SK-N-SH (cell line): ENCODE data around the gene PSMB4. TPM values are rescaled to one million over a fixed set of nuclear protein-coding genes. Genes with fewer than 3 reads are reported as not detected.

Source experiments
- CTCF ChIA-PET: fragments of 300-600, 350-600 bp; formaldehyde crosslinking; extraction: SDS; loops from one replicate; lab custom pipeline; 2021; lab: Yijun Ruan, JAX
- POLR2A ChIA-PET: fragments of 350-600 bp; sonication (Branson Sonifier 250); formaldehyde crosslinking; extraction: SDS; loops from one replicate; lab custom pipeline; 2020; ENCODE audit warnings: antibody characterized with exemption, inconsistent platforms; lab: Yijun Ruan, JAX
- DNase-seq: peaks from one replicate; pipeline ENCODE4 v3.0.0; 2012
- H2AFZ ChIP-seq: fragments of 200-600 bp; sonication (generic); 2 replicates; pipeline ENCODE4 v1.8.1; 2016; ENCODE audit warnings: antibody characterized with exemption, mild to moderate bottlenecking, low read depth
- H3F3A ChIP-seq: fragments of 200-600 bp; sonication (generic); replicated peaks from 2 replicates; pipeline ENCODE3; 2016; ENCODE audit warnings: antibody characterized with exemption, mild to moderate bottlenecking; ENCODE audit not compliant: insufficient read depth
- H3K27ac ChIP-seq, 2 experiments: fragments of 200-500 bp in 1 of 2; fragments of 200-600 bp in 1 of 2; sonication (Bioruptor generic) in 1 of 2; sonication (generic), shearing (Covaris generic) in 1 of 2; 2 replicates each; pipeline versions ENCODE4 v1.5.1 to v1.6.1; 2014 to 2016; ENCODE audit warnings: low read depth in 2 of 2, inconsistent platforms in 1 of 2, low read length in 1 of 2, mild to moderate bottlenecking in 1 of 2, mixed read lengths in 1 of 2
- H3K27me3 ChIP-seq: fragments of 200-600 bp; sonication (generic), shearing (Covaris generic); 2 replicates; pipeline ENCODE4 v1.6.1; 2016; ENCODE audit warnings: mixed run types; ENCODE audit not compliant: insufficient read depth
- H3K36me3 ChIP-seq, 2 experiments: fragments of 200-500 bp in 1 of 2; fragments of 200-600 bp in 1 of 2; sonication (Bioruptor generic) in 1 of 2; sonication (generic) in 1 of 2; replicated peaks in 1 of 2; 2 replicates each; pipeline versions ENCODE3 to v1.5.1; 2014 to 2016; ENCODE audit warnings: low read length in 1 of 2, mild to moderate bottlenecking in 1 of 2; ENCODE audit not compliant: insufficient read depth in 2 of 2, control insufficient read depth in 1 of 2
- H3K4me1 ChIP-seq, 2 experiments: fragments of 200-500 bp in 1 of 2; fragments of 200-600 bp in 1 of 2; sonication (Bioruptor generic) in 1 of 2; sonication (generic), shearing (Covaris generic) in 1 of 2; 2 replicates each; pipeline versions ENCODE4 v1.5.1 to v1.6.1; 2014 to 2016; ENCODE audit warnings: low read depth in 1 of 2, low read length in 1 of 2, mixed run types in 1 of 2; ENCODE audit not compliant: insufficient read depth in 2 of 2, control insufficient read depth in 1 of 2
- H3K4me2 ChIP-seq: fragments of 200-600 bp; sonication (generic), shearing (Covaris generic); 2 replicates; pipeline ENCODE4 v1.6.1; 2017; ENCODE audit warnings: mixed run types
- H3K4me3 ChIP-seq, 2 experiments: fragments of 200-500 bp in 1 of 2; fragments of 200-600 bp in 1 of 2; sonication (Bioruptor generic) in 1 of 2; sonication (generic), shearing (Covaris generic) in 1 of 2; 2 replicates each; pipeline versions ENCODE4 v1.5.1 to v1.8.1; 2014 to 2016; ENCODE audit warnings: low read depth in 2 of 2, inconsistent platforms in 1 of 2, low read length in 1 of 2, mild to moderate bottlenecking in 1 of 2, mixed read lengths in 1 of 2, moderate library complexity in 1 of 2
- H3K79me2 ChIP-seq: fragments of 200-600 bp; sonication (generic); 2 replicates; pipeline ENCODE4 v1.8.1; 2017; ENCODE audit warnings: mild to moderate bottlenecking; ENCODE audit not compliant: insufficient read depth
- H3K9ac ChIP-seq: fragments of 200-600 bp; sonication (generic); 2 replicates; pipeline ENCODE4 v1.6.1; 2017; ENCODE audit warnings: mixed run types
- H3K9me2 ChIP-seq: fragments of 200-600 bp; sonication (generic); 2 replicates; pipeline ENCODE4 v1.6.1; 2017; ENCODE audit warnings: mixed run types
- H3K9me3 ChIP-seq: fragments of 200-600 bp; sonication (generic); 2 replicates; pipeline ENCODE4 v1.6.1; 2017; ENCODE audit warnings: mixed run types, mild to moderate bottlenecking, moderate library complexity
- H4K20me1 ChIP-seq: fragments of 200-600 bp; sonication (generic); 2 replicates; pipeline ENCODE4 v1.6.1; 2017; ENCODE audit warnings: mild to moderate bottlenecking, mixed run types; ENCODE audit not compliant: insufficient read depth
- EZH2phosphoT487 ChIP-seq: fragments of 200-600 bp; sonication (generic); IDR thresholded peaks from 2 replicates; pipeline ENCODE4 v1.6.1; 2017; ENCODE audit warnings: low read depth, mixed run types, mild to moderate bottlenecking, antibody characterized with exemption, moderate library complexity, borderline replicate concordance
- FOSL2 ChIP-seq: IDR thresholded peaks from 2 replicates; pipeline ENCODE4 v1.4.0; 2012; ENCODE audit warnings: low read depth, mild to moderate bottlenecking, moderate library complexity, borderline replicate concordance
- FOXJ3 ChIP-seq: sonication (generic); formaldehyde crosslinking; IDR thresholded peaks from 2 replicates; pipeline ENCODE4 v1.5.1; 2020; ENCODE audit warnings: mild to moderate bottlenecking, missing genetic modification reagents
- GATA2 ChIP-seq: sonication (generic); formaldehyde crosslinking; IDR thresholded peaks from 2 replicates; pipeline ENCODE4 v1.5.0; 2020; ENCODE audit warnings: mild to moderate bottlenecking, missing genetic modification reagents
- JUND ChIP-seq: IDR thresholded peaks from 2 replicates; pipeline ENCODE4 v1.4.0; 2012
- MEF2A ChIP-seq: IDR thresholded peaks from 2 replicates; pipeline ENCODE4 v1.4.0; 2012; ENCODE audit warnings: low read depth, borderline replicate concordance
- MXI1 ChIP-seq: IDR thresholded peaks from 2 replicates; pipeline ENCODE4 v1.6.1; 2012; ENCODE audit warnings: mild to moderate bottlenecking, low read depth, low read length, improper control_type of control experiment
- NFIC ChIP-seq: IDR thresholded peaks from 2 replicates; pipeline ENCODE4 v1.4.0; 2012; ENCODE audit warnings: borderline replicate concordance
- RCOR1 ChIP-seq: fragments of 150-350 bp; IDR thresholded peaks from 2 replicates; pipeline ENCODE4 v1.6.1; 2017; ENCODE audit warnings: antibody characterized with exemption, low read length
- RXRA ChIP-seq: IDR thresholded peaks from 2 replicates; pipeline ENCODE4 v1.4.0; 2012; ENCODE audit warnings: low read depth, mild to moderate bottlenecking, borderline replicate concordance
- SMC3 ChIP-seq: IDR thresholded peaks from 2 replicates; pipeline ENCODE4 v1.6.1; 2012; ENCODE audit warnings: low read depth, low read length, improper control_type of control experiment
- YY1 ChIP-seq: IDR thresholded peaks from 2 replicates; pipeline ENCODE4 v1.4.0; 2012; ENCODE audit warnings: low read depth, mild to moderate bottlenecking
- WGBS: methylation state at CpG from one replicate; pipeline ENCODE4 v1.1.6; 2017; ENCODE audit warnings: low lambda C conversion rate; 5-methylcytosine and 5-hydroxymethylcytosine counted together
- polyA plus RNA-seq, 3 experiments: library from polyadenylated mRNA; depleted of rRNA; stranded (reverse); fragments of >200 nt; gene quantifications; 2 replicates each; pipeline ENCODE4 v1.2.3, GENCODE V29; 2012
- TF ChIP-seq, protein P1 (sequence below): IDR thresholded peaks from 2 replicates; pipeline ENCODE4 v1.4.0; 2012; ENCODE audit warnings: low read depth, borderline replicate concordance
- TF ChIP-seq, protein P2 (sequence below): IDR thresholded peaks from 2 replicates; pipeline ENCODE4 v1.4.0; 2012; ENCODE audit warnings: low read depth, borderline replicate concordance

Gene PSMB4
- polyA plus RNA-seq, 1 of the 3 experiments (the other 2 are of a cell fraction), result 716 TPM

DNA sequence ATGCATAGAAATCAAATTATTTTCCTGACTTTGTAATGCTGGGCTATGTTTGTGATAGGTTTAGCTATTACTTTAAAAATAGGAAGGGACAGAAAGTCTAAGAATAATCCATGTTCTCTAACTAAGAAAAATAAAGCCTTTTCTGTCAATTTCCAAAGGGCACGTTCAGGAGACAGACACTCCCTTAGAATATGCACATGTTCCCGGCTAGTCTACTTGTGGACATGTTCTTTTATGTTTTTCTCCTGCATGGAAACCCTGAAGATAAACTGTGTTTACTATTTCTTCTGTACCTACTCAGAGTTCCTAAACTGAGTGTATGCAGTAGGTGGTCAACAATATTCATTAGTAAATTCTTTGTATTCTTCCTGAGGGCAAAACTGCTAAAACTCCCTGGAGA lies 12.5 kb downstream of the PSMB4 start:
- DNase-seq, result no peak
- TF ChIP-seq, protein P1, sequence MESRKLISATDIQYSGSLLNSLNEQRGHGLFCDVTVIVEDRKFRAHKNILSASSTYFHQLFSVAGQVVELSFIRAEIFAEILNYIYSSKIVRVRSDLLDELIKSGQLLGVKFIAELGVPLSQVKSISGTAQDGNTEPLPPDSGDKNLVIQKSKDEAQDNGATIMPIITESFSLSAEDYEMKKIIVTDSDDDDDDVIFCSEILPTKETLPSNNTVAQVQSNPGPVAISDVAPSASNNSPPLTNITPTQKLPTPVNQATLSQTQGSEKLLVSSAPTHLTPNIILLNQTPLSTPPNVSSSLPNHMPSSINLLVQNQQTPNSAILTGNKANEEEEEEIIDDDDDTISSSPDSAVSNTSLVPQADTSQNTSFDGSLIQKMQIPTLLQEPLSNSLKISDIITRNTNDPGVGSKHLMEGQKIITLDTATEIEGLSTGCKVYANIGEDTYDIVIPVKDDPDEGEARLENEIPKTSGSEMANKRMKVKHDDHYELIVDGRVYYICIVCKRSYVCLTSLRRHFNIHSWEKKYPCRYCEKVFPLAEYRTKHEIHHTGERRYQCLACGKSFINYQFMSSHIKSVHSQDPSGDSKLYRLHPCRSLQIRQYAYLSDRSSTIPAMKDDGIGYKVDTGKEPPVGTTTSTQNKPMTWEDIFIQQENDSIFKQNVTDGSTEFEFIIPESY, result no peak
- no peak for TF ChIP-seq RCOR1
- no peak for TF ChIP-seq MXI1
- TF ChIP-seq FOSL2, result no peak
- TF ChIP-seq NFIC, result no peak

GRCh38 chr1:151416231-151416630 lies 16.9 kb downstream of the PSMB4 start:
- POLR2A ChIA-PET, result no interaction called here
- Histone ChIP-seq H4K20me1 (no peaks in the 10 kb centered on the region), H3K79me2 (peaks cover 14% of the 10 kb centered on the region; the same call in 1 of the 2 replicates), H2AFZ (no peak overlapping the region), H3K4me1 (no peaks in the 10 kb centered on the region), H3K4me3 (no peak overlapping the region), H3K4me2 (no peak overlapping the region), H3F3A (peaks cover 15% of the 10 kb centered on the region), H3K9me2 (no peaks in the 10 kb centered on the region), H3K9me3 (no peaks in the 10 kb centered on the region), H3K27me3 (no peaks in the 10 kb centered on the region), H3K9ac (no peak overlapping the region), H3K36me3 (peaks cover 32 to 71% of the 10 kb centered on the region in 2 experiments), H3K27ac (no peak overlapping the region; a peak in 1 of 4 replicates)
- CTCF ChIA-PET, result interaction anchor here (1.0 kb wide), 1 partner anchor 14 kb away, joined by 3 read pairs; no protein-coding TSS in a partner anchor
- DNase-seq, result no peak
- TF ChIP-seq SMC3 (no peak), FOXJ3 (CRISPR knock-in tag) (no peak), MEF2A (no peak), NFIC (no peak), YY1 (no peak), GATA2 (CRISPR knock-in tag) (no peak), EZH2phosphoT487 (no peak), JUND (no peak), RXRA (no peak)
- TF ChIP-seq, protein P2, sequence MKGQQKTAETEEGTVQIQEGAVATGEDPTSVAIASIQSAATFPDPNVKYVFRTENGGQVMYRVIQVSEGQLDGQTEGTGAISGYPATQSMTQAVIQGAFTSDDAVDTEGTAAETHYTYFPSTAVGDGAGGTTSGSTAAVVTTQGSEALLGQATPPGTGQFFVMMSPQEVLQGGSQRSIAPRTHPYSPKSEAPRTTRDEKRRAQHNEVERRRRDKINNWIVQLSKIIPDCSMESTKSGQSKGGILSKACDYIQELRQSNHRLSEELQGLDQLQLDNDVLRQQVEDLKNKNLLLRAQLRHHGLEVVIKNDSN, result no peak
- TF ChIP-seq, protein P1, result no peak
- 96% methylated on average over 3 of the region's 4 CpGs for WGBS

More for the DNA sequence above, 12.5 kb downstream of the PSMB4 start:
- WGBS, result 98% methylated on average over 2 of the region's 2 CpGs
- Histone ChIP-seq H4K20me1 (no peaks in the 10 kb centered on the region), H3K9me2 (no peaks in the 10 kb centered on the region), H3K27me3 (no peaks in the 10 kb centered on the region), H3K9me3 (no peaks in the 10 kb centered on the region), H3K27ac (no peak overlapping the region), H3K4me3 (no peak overlapping the region), H3K9ac (no peak overlapping the region), H3K79me2 (peaks cover 10% of the 10 kb centered on the region; the same call in 1 of the 2 replicates), H3F3A (peaks cover 19% of the 10 kb centered on the region), H3K36me3 (peaks cover 68% of the 10 kb centered on the region in 2 experiments), H3K4me1 (no peaks in the 10 kb centered on the region), H3K4me2 (no peak overlapping the region), H2AFZ (no peak overlapping the region)
- POLR2A ChIA-PET, result no interaction called here
- CTCF ChIA-PET, result interaction anchor here (0.9 to 1.2 kb wide), 2 partner anchors 12 to 18 kb away, joined by 4 to 5 read pairs; partner anchors contain the start of gene PSMB4
